Measurements from ENCODE around the gene PRKCD. TPM values are rescaled to one million over a fixed set of nuclear protein-coding genes. Genes with fewer than 3 reads are reported as not detected.

Gene PRKCD
- total RNA-seq, 2 donors from 2014 or later, result 15.5 to 16.9 TPM

GRCh38 chr3:53114412-53115074 lies 46.5 kb upstream of the PRKCD start:
- no peak for ATAC-seq
- no peak for DNase-seq
- Histone ChIP-seq H3K27me3 (no peaks in the 10 kb centered on the region), H3K4me3 (no peak overlapping the region), H3K9me3 (no peaks in the 10 kb centered on the region), H3K36me3 (replicated peaks in 1 of 2; ENCODE audit: insufficient read depth in 1 of 2, low read depth in 2 of 2) (peaks cover 0 to 15% of the 10 kb centered on the region in 2 donors), H3K27ac (no peak overlapping the region), H3K4me1 (peaks cover 18% of the 10 kb centered on the region)
- 80 to 93% methylated on average over 5 of the region's 5 CpGs for WGBS, 2 donors
- TF ChIP-seq POLR2A (IDR thresholded peaks at IDR 0.05) (no peak), CTCF (IDR thresholded peaks at IDR 0.05) (no peak)
- intact Hi-C loops (cut with DNase I), result loop anchor here (5.0 kb wide), 1 partner anchor 83 kb away; no protein-coding TSS in a partner anchor

GRCh38 chr3:53116956-53117355 lies 44.1 kb upstream of the PRKCD start:
- Histone ChIP-seq H3K27me3 (no peaks in the 10 kb centered on the region), H3K4me1 (peaks cover 27% of the 10 kb centered on the region), H3K4me3 (no peak overlapping the region), H3K27ac (no peak overlapping the region), H3K36me3 (replicated peaks in 1 of 2; ENCODE audit: insufficient read depth in 1 of 2, low read depth in 2 of 2) (peaks cover 7 to 24% of the 10 kb centered on the region in 2 donors), H3K9me3 (no peaks in the 10 kb centered on the region)
- ATAC-seq (no peak), DNase-seq (no peak)
- WGBS, 2 donors, result 88 to 100% methylated on average over 1 of the region's 1 CpG
- TF ChIP-seq CTCF (IDR thresholded peaks at IDR 0.05) (no peak), POLR2A (IDR thresholded peaks at IDR 0.05) (no peak)
- intact Hi-C loops (cut with DNase I), result no loop called here

DNA sequence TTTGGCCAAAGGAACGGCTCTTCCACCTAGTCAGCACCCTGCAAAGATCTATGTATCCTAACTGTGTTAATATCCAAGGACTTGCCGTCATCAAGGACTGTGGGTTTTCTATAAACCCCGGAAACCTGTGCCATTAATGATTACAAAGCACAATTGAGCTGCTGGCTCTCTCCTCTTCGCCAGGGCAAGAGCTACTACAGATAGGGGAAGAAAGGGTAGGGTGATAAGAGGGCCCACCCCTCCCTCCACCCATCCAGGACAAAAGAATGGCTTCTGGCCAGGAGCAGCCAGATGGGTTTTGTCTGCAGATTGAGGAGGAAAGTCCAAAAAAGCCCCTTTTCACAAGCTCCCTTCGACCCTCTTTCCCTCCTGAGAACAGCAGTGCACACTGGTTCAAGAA lies 40.7 kb upstream of the PRKCD start:
- ATAC-seq, result no peak
- intact Hi-C loops (cut with DNase I), result no loop called here
- 23 to 28% methylated on average over 5 of the region's 5 CpGs for WGBS, 2 donors

DNA sequence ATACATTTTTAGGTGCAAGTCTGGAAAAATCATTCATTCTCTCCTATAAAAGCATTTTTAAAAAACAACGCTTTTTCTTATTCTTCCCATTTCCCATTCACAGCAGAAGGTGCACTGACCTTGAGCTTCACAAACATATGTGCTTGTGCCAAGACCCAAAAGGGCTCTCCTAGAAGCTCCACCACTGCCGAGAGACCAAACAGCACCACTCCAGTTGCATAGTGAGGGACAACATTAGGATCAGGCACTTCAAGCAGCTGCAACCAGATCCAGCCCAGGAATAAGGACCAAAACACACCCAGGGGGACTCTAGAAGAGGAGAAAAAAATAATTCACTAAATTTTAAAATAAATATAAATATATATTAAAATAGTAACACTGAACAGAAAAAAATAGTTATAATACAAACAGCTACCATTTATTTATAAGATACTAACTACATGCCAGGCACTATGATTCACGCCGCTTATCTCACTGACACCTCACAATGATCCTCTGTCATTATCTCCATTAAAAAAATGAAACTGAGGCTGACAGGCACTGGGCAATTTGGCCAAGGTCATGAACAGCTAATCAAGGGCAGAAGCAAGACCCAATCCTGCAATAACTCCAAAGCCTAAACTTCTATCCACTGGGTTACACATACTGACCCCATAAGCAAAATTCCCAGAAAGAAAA lies 38.6 kb upstream of the PRKCD start:
- WGBS, 2 donors, result 61 to 62% methylated on average over 4 of the region's 4 CpGs
- Histone ChIP-seq H3K27me3 (no peaks in the 10 kb centered on the region), H3K4me3 (no peak overlapping the region), H3K36me3 (replicated peaks in 1 of 2; ENCODE audit: insufficient read depth in 1 of 2, low read depth in 2 of 2) (peaks cover 21 to 42% of the 10 kb centered on the region in 2 donors), H3K27ac (no peak overlapping the region), H3K9me3 (no peaks in the 10 kb centered on the region), H3K4me1 (peaks cover 9% of the 10 kb centered on the region)
- no peak for DNase-seq
- TF ChIP-seq POLR2A (IDR thresholded peaks at IDR 0.05) (no peak), CTCF (IDR thresholded peaks at IDR 0.05) (no peak)
- ATAC-seq, result no peak
- intact Hi-C loops (cut with DNase I), result no loop called here

More for the DNA sequence above, 40.7 kb upstream of the PRKCD start:
- H3K27ac ChIP-seq, result peak overlapping the region in 1 of 4 donors; percentile 15
- H3K27me3 ChIP-seq, result no peaks in the 10 kb centered on the region
- peaks cover 21 to 37% of the 10 kb centered on the region in 2 donors for H3K36me3 ChIP-seq (replicated peaks in 1 of 2; ENCODE audit: insufficient read depth in 1 of 2, low read depth in 2 of 2)
- TF ChIP-seq POLR2A (IDR thresholded peaks at IDR 0.05) (no peak), CTCF (IDR thresholded peaks at IDR 0.05) (no peak)
- H3K4me3 ChIP-seq, result no peak overlapping the region
- DNase-seq, result no peak
- no peaks in the 10 kb centered on the region for H3K9me3 ChIP-seq
- peaks cover 18% of the 10 kb centered on the region for H3K4me1 ChIP-seq

Data from body of pancreas (tissue), 4 donors.